ENCODE results near the gene AKT3. TPM values are rescaled to one million over a fixed set of nuclear protein-coding genes. Genes with fewer than 3 reads are reported as not detected.

AKT3 gene
- total and polyA plus RNA-seq, 2 of the 8 experiments (the other 6 are each of a cell fraction or from before 2014, with no cell fraction given): 6.0 to 36.4 TPM

- WGBS, 2 experiments (ENCODE audit: extremely low coverage in 1 of 2, insufficient coverage in 1 of 2, insufficient read length in 1 of 2, insufficient replicate concordance in 2 of 2, low coverage in 1 of 2, low lambda C conversion rate in 2 of 2, missing lambda C conversion rate in 1 of 2): 93% methylated on average over 6 of the region's 6 CpGs; no CpG with 5 or more reads in 1 of the 2 experiments
- no peaks in the 10 kb centered on the region; a peak in 1 of 4 replicates for H3K9me3 ChIP-seq (ENCODE audit: insufficient read depth in 2 of 2, low read depth in 1 of 2, low read length in 1 of 2)
- no peak overlapping the region for H4K8ac ChIP-seq (ENCODE audit: extremely low read depth, insufficient read depth, low read length)
- H3K56ac ChIP-seq (replicated peaks; ENCODE audit: insufficient read length, low read depth, low read length): no peak overlapping the region
- no peaks in the 10 kb centered on the region for H3K23me2 ChIP-seq (ENCODE audit: low read depth, low read length)
- no peak overlapping the region for H3K18ac ChIP-seq (ENCODE audit: extremely low read depth, low read length)
- FAIRE-seq: no peak
- POLR2A ChIA-PET (ENCODE audit: partially characterized antibody): no interaction called here
- H4K20me1 ChIP-seq (replicated peaks in 1 of 2; ENCODE audit: control insufficient read depth in 1 of 2, insufficient read depth in 2 of 2, low read length in 2 of 2): no peaks in the 10 kb centered on the region
- H2BK20ac ChIP-seq (ENCODE audit: low read length): no peak overlapping the region
- CTCF ChIA-PET (ENCODE audit: partially characterized antibody): no interaction called here
- no peaks in the 10 kb centered on the region for H3K4me1 ChIP-seq (replicated peaks in 1 of 4; ENCODE audit: control insufficient read depth in 3 of 4, insufficient read depth in 4 of 4, low read length in 3 of 4)
- H4K5ac ChIP-seq (ENCODE audit: insufficient read length, low read depth, low read length): no peak overlapping the region
- H3K4ac ChIP-seq (replicated peaks; ENCODE audit: insufficient read length, low read depth, low read length): no peak overlapping the region
- H3K27me3 ChIP-seq (replicated peaks in 1 of 4; ENCODE audit: control insufficient read depth in 3 of 4, extremely low read depth in 1 of 4, insufficient read depth in 3 of 4, low read length in 3 of 4): no peaks in the 10 kb centered on the region
- no peak overlapping the region for H2BK120ac ChIP-seq (replicated peaks; ENCODE audit: low read depth, low read length)
- DNase-seq (ENCODE audit: low read depth in 1 of 2, low spot score in 2 of 2): no peak
- H3K23ac ChIP-seq (ENCODE audit: insufficient read length): no peak overlapping the region
- H3K9ac ChIP-seq (replicated peaks in 1 of 4; ENCODE audit: extremely low read depth in 1 of 4, low read depth in 3 of 4, low read length in 3 of 4): no peak overlapping the region
- H2BK15ac ChIP-seq (ENCODE audit: low read length): no peak overlapping the region
- no peak overlapping the region for H2BK5ac ChIP-seq (ENCODE audit: low read depth, low read length)
- H2AK5ac ChIP-seq (ENCODE audit: low read depth, low read length): no peak overlapping the region
- no peak overlapping the region for H2AFZ ChIP-seq (ENCODE audit: low read length)
- H2BK12ac ChIP-seq (ENCODE audit: low read depth, low read length): no peak overlapping the region
- H3K4me3 ChIP-seq (ENCODE audit: extremely low read depth in 1 of 4, insufficient read depth in 2 of 4, low read depth in 3 of 4, low read length in 4 of 4): no peak overlapping the region
- peaks cover 0 to 4% (median 0%) of the 10 kb centered on the region in 4 experiments; a peak in 1 of 8 replicates for H3K36me3 ChIP-seq (ENCODE audit: control insufficient read depth in 2 of 4, insufficient read depth in 4 of 4, low read length in 3 of 4)
- H3K79me2 ChIP-seq (ENCODE audit: control insufficient read depth in 1 of 2, insufficient read depth in 2 of 2, low read length in 2 of 2): no peaks in the 10 kb centered on the region
- H3K4me2 ChIP-seq (ENCODE audit: insufficient read depth in 1 of 2, low read depth in 2 of 2, low read length in 2 of 2): no peak overlapping the region
- H4K91ac ChIP-seq (replicated peaks; ENCODE audit: insufficient read length, low read length): no peak overlapping the region
- H3K79me1 ChIP-seq (ENCODE audit: low read depth, low read length): no peaks in the 10 kb centered on the region
- H3K27ac ChIP-seq (ENCODE audit: low read depth, low read length): no peak overlapping the region
- H3K14ac ChIP-seq (ENCODE audit: insufficient read length): no peak overlapping the region
- TF ChIP-seq TEAD4 (IDR thresholded peaks at IDR 0.05; ENCODE audit: low read depth, low read length) (no peak), SRF (IDR thresholded peaks at IDR 0.05; ENCODE audit: low read depth, low read length) (no peak), CBX5 (IDR thresholded peaks at IDR 0.05; ENCODE audit: low read depth, low read length) (no peak), CTBP2 (IDR thresholded peaks at IDR 0.05; ENCODE audit: borderline replicate concordance, insufficient read depth, insufficient read length, low read length) (no peak), KDM5A (IDR thresholded peaks at IDR 0.05; ENCODE audit: low read length) (no peak), KDM1A (IDR thresholded peaks at IDR 0.05; ENCODE audit: borderline replicate concordance, low read length) (no peak)
- TF ChIP-seq, protein P1, sequence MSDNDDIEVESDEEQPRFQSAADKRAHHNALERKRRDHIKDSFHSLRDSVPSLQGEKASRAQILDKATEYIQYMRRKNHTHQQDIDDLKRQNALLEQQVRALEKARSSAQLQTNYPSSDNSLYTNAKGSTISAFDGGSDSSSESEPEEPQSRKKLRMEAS (IDR thresholded peaks at IDR 0.05): no peak
These were observed 204.8 kb downstream of the AKT3 start for GRCh38 chr1:243645281-243645680.

All from H1 (cell line).